HL-60/S4 (cell line): ENCODE data around the gene PPP1R27.

Experiments used
- in situ Hi-C: fragments of 300-500 bp; cut with MboI; formaldehyde crosslinking; loops from 2 replicates; pipeline ENCODE4 v1.14.3; 2022; ENCODE audit warnings: low sequenced_read_pairs

Gene PPP1R27

GRCh38 chr17:81863123-81863675, 28.3 kb upstream of the PPP1R27 start:
- in situ Hi-C loops: no loop called here

GRCh38 chr17:81860756-81861568, 26.1 kb upstream of the PPP1R27 start:
- in situ Hi-C loops: no loop called here

GRCh38 chr17:81859906-81860755, 25.3 kb upstream of the PPP1R27 start, which contains the start of gene P4HB:
TSS of gene P4HB (minus strand) at chr17:81860535. CDS start at chr17:81860471, 64 bp downstream.
- in situ Hi-C loops: no loop called here

GRCh38 chr17:81858967-81859905, 24.4 kb upstream of the PPP1R27 start:
- in situ Hi-C loops: no loop called here

GRCh38 chr17:81858170-81858966, 23.5 kb upstream of the PPP1R27 start:
- in situ Hi-C loops: no loop called here

- in situ Hi-C loops: no loop called here
Observed at GRCh38 chr17:81854974-81855774, 20.3 kb upstream of the PPP1R27 start.

GRCh38 chr17:81852237-81852636, 17.4 kb upstream of the PPP1R27 start:
- in situ Hi-C loops: no loop called here

GRCh38 chr17:81851423-81851822, 16.6 kb upstream of the PPP1R27 start:
- in situ Hi-C loops: no loop called here

GRCh38 chr17:81849457-81849856, 14.6 kb upstream of the PPP1R27 start:
- in situ Hi-C loops: no loop called here

- in situ Hi-C loops: no loop called here
Observed at GRCh38 chr17:81846743-81847689, 12.2 kb upstream of the PPP1R27 start.

GRCh38 chr17:81845881-81846742, 11.3 kb upstream of the PPP1R27 start:
- in situ Hi-C loops: no loop called here

- in situ Hi-C loops: no loop called here
Observed at GRCh38 chr17:81845361-81845760, 10.5 kb upstream of the PPP1R27 start.

GRCh38 chr17:81844887-81845286, 10.0 kb upstream of the PPP1R27 start:
- in situ Hi-C loops: no loop called here

GRCh38 chr17:81844327-81844851, 9.5 kb upstream of the PPP1R27 start:
- in situ Hi-C loops: no loop called here

GRCh38 chr17:81843713-81844326, 9.0 kb upstream of the PPP1R27 start:
- in situ Hi-C loops: no loop called here
